ENCODE measurements around the gene TUBGCP3.
"Not testable (repeated sequence)": the region's sequence is repeated elsewhere in the genome, so short reads cannot be mapped to it uniquely, and the experiment has no call there.

Gene TUBGCP3, protein sequence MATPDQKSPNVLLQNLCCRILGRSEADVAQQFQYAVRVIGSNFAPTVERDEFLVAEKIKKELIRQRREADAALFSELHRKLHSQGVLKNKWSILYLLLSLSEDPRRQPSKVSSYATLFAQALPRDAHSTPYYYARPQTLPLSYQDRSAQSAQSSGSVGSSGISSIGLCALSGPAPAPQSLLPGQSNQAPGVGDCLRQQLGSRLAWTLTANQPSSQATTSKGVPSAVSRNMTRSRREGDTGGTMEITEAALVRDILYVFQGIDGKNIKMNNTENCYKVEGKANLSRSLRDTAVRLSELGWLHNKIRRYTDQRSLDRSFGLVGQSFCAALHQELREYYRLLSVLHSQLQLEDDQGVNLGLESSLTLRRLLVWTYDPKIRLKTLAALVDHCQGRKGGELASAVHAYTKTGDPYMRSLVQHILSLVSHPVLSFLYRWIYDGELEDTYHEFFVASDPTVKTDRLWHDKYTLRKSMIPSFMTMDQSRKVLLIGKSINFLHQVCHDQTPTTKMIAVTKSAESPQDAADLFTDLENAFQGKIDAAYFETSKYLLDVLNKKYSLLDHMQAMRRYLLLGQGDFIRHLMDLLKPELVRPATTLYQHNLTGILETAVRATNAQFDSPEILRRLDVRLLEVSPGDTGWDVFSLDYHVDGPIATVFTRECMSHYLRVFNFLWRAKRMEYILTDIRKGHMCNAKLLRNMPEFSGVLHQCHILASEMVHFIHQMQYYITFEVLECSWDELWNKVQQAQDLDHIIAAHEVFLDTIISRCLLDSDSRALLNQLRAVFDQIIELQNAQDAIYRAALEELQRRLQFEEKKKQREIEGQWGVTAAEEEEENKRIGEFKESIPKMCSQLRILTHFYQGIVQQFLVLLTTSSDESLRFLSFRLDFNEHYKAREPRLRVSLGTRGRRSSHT

DNA sequence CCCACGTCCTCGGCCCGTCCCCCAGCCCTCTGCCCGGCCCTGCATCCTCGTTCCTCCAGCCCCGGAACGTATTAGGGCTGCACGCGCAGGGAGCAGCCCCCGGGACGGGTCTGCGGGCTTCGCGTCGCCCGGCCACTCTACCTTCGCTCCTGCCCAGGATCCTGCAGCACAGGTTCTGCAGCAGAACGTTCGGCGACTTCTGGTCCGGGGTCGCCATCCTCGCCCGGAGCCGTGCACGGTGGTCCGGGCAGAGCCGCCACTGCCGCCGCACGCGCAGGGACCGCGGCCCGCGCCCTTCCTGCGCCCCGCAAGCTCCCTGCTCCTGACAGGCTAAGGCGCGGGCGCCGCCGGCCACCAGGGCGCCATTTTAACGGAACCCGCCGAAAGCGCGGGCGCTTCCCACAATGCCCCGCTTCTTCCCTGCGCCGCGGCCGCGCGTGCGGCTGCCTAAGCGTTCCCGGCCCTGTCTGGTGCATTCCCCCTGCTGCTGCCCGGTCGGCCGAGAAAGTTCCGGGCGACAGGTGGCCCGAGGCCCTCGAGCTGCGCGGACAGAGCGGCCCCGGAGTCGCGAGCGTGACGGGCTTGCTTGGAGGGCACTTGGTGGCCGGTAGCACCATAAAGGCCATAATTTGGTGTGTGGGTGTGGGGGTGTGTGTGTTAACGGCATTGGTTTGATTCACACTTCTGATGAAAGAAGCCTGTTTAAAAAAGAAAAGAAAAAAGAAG is at the start of gene TUBGCP3:
TUBGCP3 (minus strand) TSS at position 390 of the 726 bp plus-strand sequence; CDS start at position 217, 173 bp downstream.
- no peak for TF ChIP-seq CTCF (conservative IDR thresholded peaks at IDR 0.05; ENCODE audit: low read depth, low read length)
- peak within 1 kb of the TSS; percentile 81 for H3K4me3 ChIP-seq (ENCODE audit: low read length)
- peak; percentile 34 for DNase-seq (ENCODE audit: low read depth)

- no peak overlapping the region for H3K4me3 ChIP-seq (ENCODE audit: low read length)
- no peak for TF ChIP-seq CTCF (conservative IDR thresholded peaks at IDR 0.05; ENCODE audit: low read depth, low read length)
- DNase-seq (ENCODE audit: low read depth): no peak
These were observed 49.3 kb upstream of the TUBGCP3 start for GRCh38 chr13:112637017-112637801.

DNA sequence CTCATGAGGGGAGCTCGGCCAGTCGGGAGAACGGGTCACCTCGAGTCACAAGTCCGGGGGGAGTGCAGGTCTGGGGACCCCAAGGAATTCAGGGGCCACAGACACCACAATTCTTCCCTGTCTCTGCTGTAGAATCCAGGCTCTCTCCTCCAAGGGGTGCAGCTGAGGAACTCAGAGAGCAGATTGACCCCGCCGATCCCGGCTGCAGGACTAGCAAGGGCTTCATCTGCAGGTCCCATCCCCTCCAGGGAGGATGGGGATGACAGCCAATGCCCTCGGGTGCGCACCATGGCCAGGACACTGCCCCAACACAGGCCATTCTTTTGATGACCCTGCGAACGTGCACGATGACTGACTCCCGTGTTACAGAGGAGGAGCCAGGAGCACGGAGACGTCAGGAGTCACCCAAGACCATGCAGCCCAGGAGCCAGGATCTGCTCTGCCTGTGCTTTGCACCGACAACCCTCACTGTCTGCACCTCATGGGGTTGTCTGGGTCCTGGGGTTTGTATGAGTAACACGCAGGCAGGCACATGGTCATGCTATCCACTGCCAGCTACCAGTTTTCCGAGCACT is 48.5 kb upstream of the TUBGCP3 start:
- no peak overlapping the region for H3K4me3 ChIP-seq (ENCODE audit: low read length)
- DNase-seq (ENCODE audit: low read depth): no peak
- no peak for TF ChIP-seq CTCF (conservative IDR thresholded peaks at IDR 0.05; ENCODE audit: low read depth, low read length)

- DNase-seq (ENCODE audit: low read depth): no peak
- no peak for TF ChIP-seq CTCF (conservative IDR thresholded peaks at IDR 0.05; ENCODE audit: low read depth, low read length)
- no peak overlapping the region for H3K4me3 ChIP-seq (ENCODE audit: low read length)
These were observed 47.4 kb upstream of the TUBGCP3 start for GRCh38 chr13:112635323-112635722.

GRCh38 chr13:112634102-112634501 is 46.1 kb upstream of the TUBGCP3 start:
- TF ChIP-seq CTCF (conservative IDR thresholded peaks at IDR 0.05; ENCODE audit: low read depth, low read length): no peak
- no peak for DNase-seq (ENCODE audit: low read depth)

GRCh38 chr13:112630226-112630625 is 42.3 kb upstream of the TUBGCP3 start:
- DNase-seq (ENCODE audit: low read depth); H3K4me3 ChIP-seq (ENCODE audit: low read length): not testable (repeated sequence)

More at GRCh38 chr13:112634102-112634501, 46.1 kb upstream of the TUBGCP3 start:
- H3K4me3 ChIP-seq (ENCODE audit: low read length): no peak overlapping the region
